HCT116 (cell line): ENCODE results near the gene ELANE. TPM values are rescaled to one million over a fixed set of nuclear protein-coding genes. Genes with fewer than 3 reads are reported as not detected.

Experiments
- ATAC-seq: fragments of 200-7000 bp; cut with Tn5 transposase; 2 replicates; pipeline ENCODE4 v1.9.1; 2020; ENCODE audit warnings: mild to moderate bottlenecking, moderate library complexity
- BruUV-seq: library from RNA; stranded (reverse); fragments of 400-500 nt; replicated peaks from 2 replicates; lab custom pipeline; 2021; lab: Mats Ljungman, UMichigan
- CTCF ChIA-PET: fragments of 300-600 bp; sonication (Branson Sonifier 250); formaldehyde crosslinking; loops from one replicate; lab custom pipeline; 2021; ENCODE audit warnings: antibody characterized with exemption; lab: Charles Lee
- POLR2A ChIA-PET: fragments of 300-600, 350-600 bp; sonication (Branson Sonifier 250); formaldehyde crosslinking; loops from one replicate; lab custom pipeline; 2021; ENCODE audit warnings: antibody characterized with exemption; lab: Charles Lee
- RAD21 ChIA-PET, 2 experiments: fragments of 300-600 bp; sonication (Branson Sonifier 250); formaldehyde crosslinking; loops; one replicate each; lab custom pipeline; 2023; ENCODE audit warnings: low total read pairs in 2 of 2; ENCODE audit not compliant: uncharacterized antibody in 2 of 2, unreplicated experiment in 2 of 2, low non-redundant PET in 1 of 2; lab: Charles Lee
- DNase-seq: peaks from one replicate; pipeline ENCODE4 v3.0.0-alpha.2; 2010; ENCODE audit warnings: low read depth, low spot score
- H2AFZ ChIP-seq: fragments of 200-600 bp; shearing (Covaris generic), sonication (generic); 2 replicates; pipeline ENCODE4 v1.6.1; 2017; ENCODE audit warnings: low read depth, mixed run types, mixed read lengths, antibody characterized with exemption, low read length; ENCODE audit not compliant: poor library complexity, severe bottlenecking
- H3K27ac ChIP-seq: 2 replicates; pipeline ENCODE4 v1.5.1; 2012; ENCODE audit warnings: low read depth, low read length
- H3K27me3 ChIP-seq: fragments of 200-600 bp; sonication (generic); 2 replicates; pipeline ENCODE4 v1.6.1; 2016; ENCODE audit warnings: mixed run types, low read length, mixed read lengths; ENCODE audit not compliant: insufficient read depth
- H3K36me3 ChIP-seq, 2 experiments: fragments of 200-500 bp in 1 of 2; fragments of 200-600 bp in 1 of 2; sonication (Bioruptor generic) in 1 of 2; sonication (generic) in 1 of 2; 2 replicates each; pipeline versions ENCODE4 v1.5.1 to v1.6.1; 2014 to 2016; ENCODE audit warnings: low read length in 2 of 2, inconsistent platforms in 1 of 2, mixed read lengths in 1 of 2, mixed run types in 1 of 2; ENCODE audit not compliant: insufficient read depth in 2 of 2, control insufficient read depth in 1 of 2
- H3K4me1 ChIP-seq, 2 experiments: fragments of 200-600 bp in 1 of 2; sonication (generic) in 1 of 2; 2 replicates each; pipeline versions ENCODE4 v1.5.1 to v1.6.1; 2012 to 2017; ENCODE audit warnings: low read length in 2 of 2, inconsistent platforms in 1 of 2, mild to moderate bottlenecking in 1 of 2, mixed read lengths in 1 of 2, mixed run types in 1 of 2, moderate library complexity in 1 of 2; ENCODE audit not compliant: insufficient read depth in 2 of 2, control insufficient read depth in 1 of 2
- H3K4me2 ChIP-seq: fragments of 200-600 bp; sonication (generic); 2 replicates; pipeline ENCODE4 v1.6.1; 2017; ENCODE audit warnings: mixed run types, low read length, mixed read lengths
- H3K4me3 ChIP-seq, 2 experiments: fragments of 200-600 bp in 1 of 2; sonication (generic) in 1 of 2; replicated peaks in 1 of 2; 2 replicates each; pipeline ENCODE4 v1.5.1; 2011 to 2016; ENCODE audit warnings: low read length in 2 of 2, control low read depth in 1 of 2, low read depth in 1 of 2, mild to moderate bottlenecking in 1 of 2, mixed read lengths in 1 of 2, mixed run types in 1 of 2
- H3K79me2 ChIP-seq: fragments of 200-600 bp; sonication (generic); 2 replicates; pipeline ENCODE4 v1.6.1; 2017; ENCODE audit warnings: mild to moderate bottlenecking, mixed run types, low read length, moderate library complexity, mixed read lengths; ENCODE audit not compliant: insufficient read depth
- H3K9ac ChIP-seq: fragments of 200-600 bp; sonication (generic); 2 replicates; pipeline ENCODE4 v1.6.1; 2016; ENCODE audit warnings: low read length, mixed read lengths
- H3K9me2 ChIP-seq: fragments of 200-600 bp; sonication (generic), shearing (Covaris generic); 2 replicates; pipeline ENCODE4 v1.6.1; 2017; ENCODE audit warnings: mixed run types, mild to moderate bottlenecking, moderate library complexity; ENCODE audit not compliant: insufficient read depth
- H3K9me3 ChIP-seq, 2 experiments: fragments of 200-500 bp in 1 of 2; fragments of 200-600 bp in 1 of 2; sonication (Bioruptor generic) in 1 of 2; sonication (generic) in 1 of 2; 2 replicates each; pipeline ENCODE4 v1.6.1; 2014 to 2017; ENCODE audit warnings: low read length in 2 of 2, mixed read lengths in 2 of 2, inconsistent platforms in 1 of 2, low read depth in 1 of 2, mild to moderate bottlenecking in 1 of 2, mixed run types in 1 of 2, moderate library complexity in 1 of 2; ENCODE audit not compliant: control insufficient read depth in 1 of 2, insufficient read depth in 1 of 2
- H4K20me1 ChIP-seq: fragments of 200-600 bp; sonication (generic), shearing (Covaris generic); 2 replicates; pipeline ENCODE4 v1.6.1; 2017; ENCODE audit warnings: mixed run types, mild to moderate bottlenecking, moderate library complexity; ENCODE audit not compliant: insufficient read depth
- ATF3 ChIP-seq: IDR thresholded peaks from 2 replicates; pipeline ENCODE4 v1.6.1; 2012
- CBX3 ChIP-seq: IDR thresholded peaks from 2 replicates; pipeline ENCODE4 v1.6.1; 2012; ENCODE audit warnings: low read depth
- CTCF ChIP-seq, 3 experiments: fragments of 200-600 bp in 1 of 3; sonication (generic) in 1 of 3; IDR thresholded peaks in 2 of 3; conservative IDR thresholded peaks in 1 of 3; 2 replicates each; pipeline ENCODE4 v1.5.1; 2012 to 2017; ENCODE audit warnings: low read depth in 2 of 3, low read length in 2 of 3, antibody characterized with exemption in 1 of 3, borderline replicate concordance in 1 of 3, control low read depth in 1 of 3, mild to moderate bottlenecking in 1 of 3, mixed read lengths in 1 of 3, mixed run types in 1 of 3, moderate library complexity in 1 of 3; ENCODE audit not compliant: insufficient read depth in 1 of 3
- EGR1 ChIP-seq: IDR thresholded peaks from 2 replicates; pipeline ENCODE4 v1.6.1; 2012; ENCODE audit warnings: low read depth
- ELF1 ChIP-seq: IDR thresholded peaks from 2 replicates; pipeline ENCODE4 v1.6.1; 2012; ENCODE audit warnings: low read depth, borderline replicate concordance
- EZH2 ChIP-seq: fragments of 200-600 bp; sonication (generic); IDR thresholded peaks from 2 replicates; pipeline ENCODE4 v1.6.1; 2017; ENCODE audit warnings: antibody characterized with exemption, mixed run types
- EZH2phosphoT487 ChIP-seq: fragments of 200-600 bp; IDR thresholded peaks from 2 replicates; pipeline ENCODE4 v1.6.1; 2018; ENCODE audit warnings: antibody characterized with exemption, borderline replicate concordance
- JUND ChIP-seq: IDR thresholded peaks from 2 replicates; pipeline ENCODE4 v1.6.1; 2012
- POLR2A ChIP-seq: IDR thresholded peaks from 2 replicates; pipeline ENCODE4 v1.7.0; 2011; ENCODE audit warnings: borderline replicate concordance; ENCODE audit not compliant: insufficient read depth, insufficient read length; ENCODE audit errors: extremely low read depth
- POLR2AphosphoS5 ChIP-seq: IDR thresholded peaks from 2 replicates; pipeline ENCODE4 v1.6.1; 2011; ENCODE audit warnings: mild to moderate bottlenecking, low read depth, low read length, moderate library complexity
- RAD21 ChIP-seq: IDR thresholded peaks from 2 replicates; pipeline ENCODE4 v1.6.1; 2012; ENCODE audit warnings: low read depth, mild to moderate bottlenecking
- REST ChIP-seq: IDR thresholded peaks from 2 replicates; pipeline ENCODE4 v1.6.1; 2012; ENCODE audit warnings: low read depth
- SIN3A ChIP-seq: IDR thresholded peaks from 2 replicates; pipeline ENCODE4 v1.6.1; 2012; ENCODE audit warnings: low read depth
- ZFX ChIP-seq: fragments of 450-650 bp; IDR thresholded peaks from 2 replicates; pipeline ENCODE4 v1.6.1; 2017
- intact Hi-C: fragments of 100-400 bp; cut with micrococcal nuclease; formaldehyde crosslinking; loops from 2 replicates; pipeline ENCODE4 v1.10.0; 2022
- total RNA-seq: library from RNA; stranded (reverse); gene quantifications from one replicate; pipeline ENCODE4 v1.2.1, GENCODE V29; 2021; ENCODE audit not compliant: unreplicated experiment

ELANE gene
- total RNA-seq, 1 experiment from 2014 or later: not detected

GRCh38 chr19:873084-873483, 21.0 kb downstream of the ELANE start:
- TF ChIP-seq REST: no peak
- TF ChIP-seq POLR2A: no peak
- no peak for TF ChIP-seq SIN3A
- TF ChIP-seq ATF3: no peak
- no peak for TF ChIP-seq ELF1
- no peak for TF ChIP-seq EGR1
- TF ChIP-seq EZH2: no peak
- no peak for TF ChIP-seq ZFX
- no peak for TF ChIP-seq CBX3
- TF ChIP-seq JUND: no peak
- no peak for TF ChIP-seq POLR2AphosphoS5
- TF ChIP-seq EZH2phosphoT487: no peak
- no peak for TF ChIP-seq RAD21
- no peak for TF ChIP-seq CTCF (IDR thresholded peaks at IDR 0.05 in 2 of 3, conservative IDR thresholded peaks at IDR 0.05 in 1 of 3; ENCODE audit: borderline replicate concordance in 1 of 3, insufficient read depth in 1 of 3, low read depth in 2 of 3, low read length in 2 of 3)
- ChIA-PET CTCF (interaction anchor here (0.5 kb wide), 1 partner anchor 363 kb away, joined by 3 read pairs; no protein-coding TSS in a partner anchor), RAD21 (no interaction called here), POLR2A (interaction anchor here (1.4 kb wide), 1 partner anchor 20 kb away, joined by 5 read pairs; the partner anchor contains the start of genes MED16 and RNU6-9)
- H3K27me3 ChIP-seq: no peaks in the 10 kb centered on the region
- H2AFZ ChIP-seq: no peak overlapping the region
- no peaks in the 10 kb centered on the region for H3K9me2 ChIP-seq
- intact Hi-C loops: no loop called here
- H3K4me2 ChIP-seq: peak overlapping the region; percentile 28; the same call in 1 of the 2 replicates
- H4K20me1 ChIP-seq: no peaks in the 10 kb centered on the region
- H3K9ac ChIP-seq: no peak overlapping the region
- H3K9me3 ChIP-seq: no peaks in the 10 kb centered on the region
- ATAC-seq: peak; percentile 63
- peaks cover 5 to 18% of the 10 kb centered on the region in 2 experiments; a peak in 2 of 4 replicates for H3K36me3 ChIP-seq
- H3K4me3 ChIP-seq: no peak overlapping the region
- H3K79me2 ChIP-seq: no peaks in the 10 kb centered on the region
- no TSS peak for BruUV-seq
- DNase-seq: peak; percentile 56
- H3K27ac ChIP-seq: peak overlapping the region; percentile 29; the same call in 1 of the 2 replicates
- peaks cover 19 to 36% of the 10 kb centered on the region in 2 experiments for H3K4me1 ChIP-seq
